GM12878 (cell line): ENCODE data around the gene DNMBP. TPM values are rescaled to one million over a fixed set of nuclear protein-coding genes. Genes with fewer than 3 reads are reported as not detected.

Source experiments
- BHLHE40 ChIP-seq, 2 experiments: fragments of 450-650 bp in 1 of 2; IDR thresholded peaks; 2 replicates each; pipeline ENCODE4 v1.6.1; 2011 to 2017; ENCODE audit warnings: low read depth in 2 of 2, borderline replicate concordance in 1 of 2, improper control_type of control experiment in 1 of 2, low read length in 1 of 2, mild to moderate bottlenecking in 1 of 2
- CREB1 ChIP-seq: IDR thresholded peaks from 2 replicates; pipeline ENCODE4 v1.6.1; 2012; ENCODE audit warnings: low read depth, mild to moderate bottlenecking, inconsistent platforms
- CTCF ChIP-seq, 3 experiments: IDR thresholded peaks in 2 of 3; conservative IDR thresholded peaks in 1 of 3; 2 replicates each; pipeline ENCODE4 v1.5.1; 2011; ENCODE audit warnings: low read depth in 3 of 3, low read length in 3 of 3, mild to moderate bottlenecking in 3 of 3, control low read depth in 2 of 3, moderate library complexity in 2 of 3, inconsistent platforms in 1 of 3, mixed read lengths in 1 of 3; ENCODE audit not compliant: control insufficient read depth in 2 of 3, insufficient read depth in 1 of 3; ENCODE audit errors: extremely low read depth in 1 of 3
- FOXM1 ChIP-seq: IDR thresholded peaks from 2 replicates; pipeline ENCODE4 v1.6.1; 2012; ENCODE audit warnings: low read depth, mild to moderate bottlenecking, inconsistent platforms, low read length, moderate library complexity
- TBL1XR1 ChIP-seq: IDR thresholded peaks from 2 replicates; pipeline ENCODE4 v1.6.1; 2012; ENCODE audit warnings: low read depth, low read length, improper control_type of control experiment
- ZNF274 ChIP-seq: IDR thresholded peaks from one replicate; pipeline ENCODE4 v1.8.0; 2011; ENCODE audit not compliant: insufficient read length, insufficient read depth
- polyA plus RNA-seq, 11 experiments: library from polyadenylated mRNA; depleted of rRNA in 4 of 11; unstranded in 6 of 11; stranded (reverse) in 5 of 11; fragments of >200 nt; fragmentation: Nextera tagmentation in 4 of 11; fragmentation: Illumina TruSeq in 1 of 11; extraction: Ambion mirVana in 4 of 11; extraction: Trizol in 1 of 11; gene quantifications; 1 replicate in 1 of 11; 2 replicates in 10 of 11; pipeline versions ENCODE4 v1.2.1 to v1.2.3, GENCODE V29; 2011 to 2016; ENCODE audit warnings: inconsistent platforms in 2 of 11, missing spikeins in 2 of 11, low read depth in 1 of 11
- total RNA-seq, 4 experiments: library from RNA; depleted of rRNA in 3 of 4; stranded (reverse); fragments of >200 nt in 3 of 4; fragmentation: Illumina TruSeq in 1 of 4; extraction: Trizol in 1 of 4; gene quantifications; 2 replicates each; pipeline versions ENCODE4 v1.2.1 to v1.2.3, GENCODE V29; 2013 to 2021
- TF ChIP-seq, protein P1 (sequence below): fragments of 450-650 bp; IDR thresholded peaks from 2 replicates; pipeline ENCODE4 v1.6.1; 2016; ENCODE audit warnings: mild to moderate bottlenecking, moderate library complexity, borderline replicate concordance

The DNMBP gene
- total and polyA plus RNA-seq, 10 of the 15 experiments (the other 5 are each of a cell fraction or from before 2014, with no cell fraction given), result 7.1 to 45.0 (median 22.0) TPM

- no peak for TF ChIP-seq CTCF (IDR thresholded peaks at IDR 0.05 in 2 of 3, conservative IDR thresholded peaks at IDR 0.05 in 1 of 3; ENCODE audit: control insufficient read depth in 2 of 3, extremely low read depth in 1 of 3, insufficient read depth in 1 of 3, low read depth in 3 of 3, low read length in 3 of 3)
- no peak for TF ChIP-seq BHLHE40 (IDR thresholded peaks at IDR 0.05; ENCODE audit: borderline replicate concordance in 1 of 2, low read depth in 2 of 2, low read length in 1 of 2)
- TF ChIP-seq CREB1, result no peak
- no peak for TF ChIP-seq TBL1XR1
- TF ChIP-seq, protein P1, sequence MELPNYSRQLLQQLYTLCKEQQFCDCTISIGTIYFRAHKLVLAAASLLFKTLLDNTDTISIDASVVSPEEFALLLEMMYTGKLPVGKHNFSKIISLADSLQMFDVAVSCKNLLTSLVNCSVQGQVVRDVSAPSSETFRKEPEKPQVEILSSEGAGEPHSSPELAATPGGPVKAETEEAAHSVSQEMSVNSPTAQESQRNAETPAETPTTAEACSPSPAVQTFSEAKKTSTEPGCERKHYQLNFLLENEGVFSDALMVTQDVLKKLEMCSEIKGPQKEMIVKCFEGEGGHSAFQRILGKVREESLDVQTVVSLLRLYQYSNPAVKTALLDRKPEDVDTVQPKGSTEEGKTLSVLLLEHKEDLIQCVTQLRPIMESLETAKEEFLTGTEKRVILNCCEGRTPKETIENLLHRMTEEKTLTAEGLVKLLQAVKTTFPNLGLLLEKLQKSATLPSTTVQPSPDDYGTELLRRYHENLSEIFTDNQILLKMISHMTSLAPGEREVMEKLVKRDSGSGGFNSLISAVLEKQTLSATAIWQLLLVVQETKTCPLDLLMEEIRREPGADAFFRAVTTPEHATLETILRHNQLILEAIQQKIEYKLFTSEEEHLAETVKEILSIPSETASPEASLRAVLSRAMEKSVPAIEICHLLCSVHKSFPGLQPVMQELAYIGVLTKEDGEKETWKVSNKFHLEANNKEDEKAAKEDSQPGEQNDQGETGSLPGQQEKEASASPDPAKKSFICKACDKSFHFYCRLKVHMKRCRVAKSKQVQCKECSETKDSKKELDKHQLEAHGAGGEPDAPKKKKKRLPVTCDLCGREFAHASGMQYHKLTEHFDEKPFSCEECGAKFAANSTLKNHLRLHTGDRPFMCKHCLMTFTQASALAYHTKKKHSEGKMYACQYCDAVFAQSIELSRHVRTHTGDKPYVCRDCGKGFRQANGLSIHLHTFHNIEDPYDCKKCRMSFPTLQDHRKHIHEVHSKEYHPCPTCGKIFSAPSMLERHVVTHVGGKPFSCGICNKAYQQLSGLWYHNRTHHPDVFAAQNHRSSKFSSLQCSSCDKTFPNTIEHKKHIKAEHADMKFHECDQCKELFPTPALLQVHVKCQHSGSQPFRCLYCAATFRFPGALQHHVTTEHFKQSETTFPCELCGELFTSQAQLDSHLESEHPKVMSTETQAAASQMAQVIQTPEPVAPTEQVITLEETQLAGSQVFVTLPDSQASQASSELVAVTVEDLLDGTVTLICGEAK, result no peak
- TF ChIP-seq ZNF274, result no peak
- TF ChIP-seq FOXM1, result no peak
These were observed 81.9 kb downstream of the DNMBP start (continued) for GRCh38 chr10:99927721-99928280.
